Tongue (tissue), 2 donors: ENCODE measurements around the gene GRM4. TPM values are rescaled to one million over a fixed set of nuclear protein-coding genes. Genes with fewer than 3 reads are reported as not detected.
A peak's percentile ranks its signal among the peaks of the same experiment; 100 is the strongest.

ENCODE experiments used
- DNase-seq: peaks from one replicate; pipeline ENCODE4 v3.0.0-alpha.2; 2015
- total RNA-seq: library from RNA; depleted of rRNA; stranded (reverse); fragments of >200 nt; gene quantifications from one replicate; pipeline ENCODE4 v1.2.3, GENCODE V29; 2014

Gene GRM4
- total RNA-seq, 1 donor from 2014 or later, result 0.51 TPM

- DNase-seq, result no peak
Observed at GRCh38 chr6:34041385-34041784, 104.5 kb downstream of the GRM4 start.

- DNase-seq, result no peak
Observed at GRCh38 chr6:34039943-34040342, 105.9 kb downstream of the GRM4 start.

- DNase-seq, result no peak
Observed at GRCh38 chr6:34037151-34037550, 108.7 kb downstream of the GRM4 start.

DNA sequence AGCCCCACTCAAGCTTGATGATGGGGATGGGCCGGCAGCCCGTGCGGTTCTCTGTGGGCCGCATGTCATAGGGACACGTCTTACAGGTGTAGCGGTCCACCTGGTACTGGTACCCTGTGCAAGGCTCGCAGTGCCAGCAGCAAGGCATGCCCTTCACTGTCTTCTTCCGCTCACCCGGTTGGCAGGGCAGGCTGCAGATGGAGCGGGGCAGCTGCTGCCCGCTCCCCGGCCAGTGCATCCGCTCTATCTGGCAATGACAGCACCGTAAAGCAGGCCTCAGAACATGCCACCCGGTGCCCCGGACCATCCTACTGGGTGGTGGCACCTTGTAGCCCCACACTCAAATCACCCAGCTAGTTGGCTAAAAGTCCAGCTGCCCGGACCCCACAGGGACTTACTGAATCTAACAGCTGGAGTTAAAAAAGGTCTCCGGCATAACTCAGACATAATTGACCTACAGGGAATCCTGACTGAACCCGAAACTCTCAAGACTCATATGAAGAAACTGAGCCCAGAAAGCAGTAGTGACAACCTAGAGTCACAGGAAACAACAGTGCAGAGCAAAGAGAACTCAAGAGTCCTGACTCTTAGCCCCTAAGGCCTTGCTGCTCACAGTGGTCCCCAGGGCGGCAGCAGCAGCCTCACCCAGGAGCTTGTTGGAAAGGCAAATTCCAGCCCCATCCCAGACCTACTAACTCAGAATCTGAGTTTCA lies 109.4 kb downstream of the GRM4 start:
- no peak for DNase-seq

DNA sequence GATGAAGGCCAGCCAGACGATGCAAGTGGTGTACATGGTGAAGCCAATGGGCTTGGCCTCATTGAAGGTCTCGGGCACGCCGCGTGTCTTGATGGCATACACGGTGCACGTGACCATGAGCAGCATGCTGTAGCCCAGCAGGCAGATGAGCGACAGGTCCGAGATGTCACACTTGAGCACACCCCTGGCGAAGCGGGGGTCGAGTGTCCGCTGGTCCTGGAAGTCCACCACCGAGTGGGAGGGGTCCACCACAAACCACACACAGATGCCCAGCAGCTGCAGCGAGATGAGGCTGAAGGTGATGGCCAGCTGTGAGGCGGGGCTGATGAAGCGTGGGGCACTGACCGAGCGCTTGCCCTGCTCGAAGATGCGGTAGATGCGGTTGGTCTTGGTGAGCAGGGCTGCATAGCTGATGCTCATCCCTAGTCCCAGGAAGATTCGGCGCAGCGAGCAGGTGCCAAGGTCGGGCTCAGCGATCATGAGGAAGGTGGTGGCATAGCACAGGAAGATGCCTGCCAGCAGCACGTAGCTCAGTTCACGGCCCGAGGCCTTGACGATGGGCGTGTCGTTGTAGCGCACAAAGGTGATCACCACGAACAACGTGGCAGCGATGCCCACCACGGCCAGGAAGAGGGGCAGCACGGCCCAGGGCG lies 110.1 kb downstream of the GRM4 start:
- DNase-seq, result no peak

DNA sequence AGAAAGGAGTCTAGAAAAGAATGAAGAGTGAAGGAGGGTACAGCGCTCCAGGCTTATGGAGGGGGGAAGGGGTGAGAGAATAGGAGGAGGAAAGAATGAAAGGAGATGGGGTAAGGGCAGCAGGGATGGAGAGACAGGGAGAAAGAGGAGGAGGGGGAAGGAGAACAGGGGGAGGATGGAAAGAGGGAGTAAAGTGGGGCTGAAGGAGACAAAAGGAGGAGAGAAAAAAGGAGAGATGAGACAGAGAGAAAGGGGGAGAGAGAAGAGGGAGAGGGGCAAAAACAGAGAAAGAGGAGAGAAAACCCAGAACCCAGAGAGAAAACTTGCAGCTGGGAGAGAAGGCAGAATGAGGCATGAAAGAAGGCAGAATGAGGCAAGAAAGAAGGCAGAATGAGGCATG lies 110.7 kb downstream of the GRM4 start:
- DNase-seq, result no peak

DNA sequence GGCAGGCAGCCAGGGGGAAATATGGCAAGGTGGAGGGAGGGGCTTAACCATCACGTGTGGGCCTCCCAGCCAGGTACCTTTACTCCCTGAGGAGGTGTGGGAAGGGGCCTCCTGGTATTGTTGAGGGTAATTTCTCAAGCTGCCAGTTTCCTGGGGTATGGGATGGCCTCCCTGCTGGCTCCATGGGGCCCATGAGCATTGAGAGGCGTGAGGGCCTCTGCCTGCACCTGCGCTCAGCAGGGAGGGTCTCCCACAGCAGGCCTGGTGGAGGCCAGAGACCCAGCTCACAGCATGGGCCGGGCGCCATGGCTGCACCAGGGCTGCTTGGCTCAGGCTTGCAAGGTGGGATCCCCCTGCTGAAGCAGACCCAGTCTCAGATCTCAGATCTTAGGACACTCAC lies 113.0 kb downstream of the GRM4 start:
- no peak for DNase-seq

- no peak for DNase-seq
Observed at GRCh38 chr6:34031625-34032383, 114.1 kb downstream of the GRM4 start.

DNA sequence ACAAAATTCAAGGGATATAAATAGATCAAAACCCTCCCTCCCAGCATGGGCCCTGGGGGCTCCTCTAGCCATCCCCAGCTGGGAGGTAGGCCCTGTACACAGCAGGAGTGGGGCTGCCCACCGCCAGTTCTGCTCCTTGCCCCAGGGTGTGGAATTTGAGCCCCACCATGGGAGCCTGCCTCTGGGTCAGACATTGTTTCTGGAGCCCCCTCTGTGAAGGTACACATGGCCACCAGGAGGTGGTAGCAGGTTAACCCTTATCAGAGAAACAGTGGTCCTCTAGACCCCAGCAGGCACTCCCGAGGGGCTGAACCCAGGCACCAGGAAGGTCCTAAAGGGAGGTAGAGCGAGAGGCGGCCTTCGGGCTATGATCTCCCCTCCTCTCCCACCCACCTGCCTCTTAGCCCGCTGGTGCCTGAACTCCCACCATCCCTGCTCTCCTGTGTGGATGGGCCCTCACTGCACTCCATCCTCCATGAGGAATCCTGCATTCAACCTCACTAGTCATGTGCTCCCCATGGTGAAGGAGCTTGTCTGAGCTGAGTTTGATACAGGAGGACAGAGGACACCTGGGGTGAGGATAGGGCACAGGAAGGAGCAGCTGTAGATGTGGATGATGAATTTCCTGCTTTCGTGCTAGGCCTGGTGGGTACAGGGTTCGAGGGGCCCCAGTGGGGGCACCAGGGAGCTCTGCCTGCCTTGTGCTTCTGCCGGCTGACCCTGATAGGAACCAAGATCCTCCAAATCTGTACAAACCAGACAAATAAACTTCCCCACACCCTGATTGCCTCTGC lies 114.9 kb downstream of the GRM4 start:
- no peak for DNase-seq

DNA sequence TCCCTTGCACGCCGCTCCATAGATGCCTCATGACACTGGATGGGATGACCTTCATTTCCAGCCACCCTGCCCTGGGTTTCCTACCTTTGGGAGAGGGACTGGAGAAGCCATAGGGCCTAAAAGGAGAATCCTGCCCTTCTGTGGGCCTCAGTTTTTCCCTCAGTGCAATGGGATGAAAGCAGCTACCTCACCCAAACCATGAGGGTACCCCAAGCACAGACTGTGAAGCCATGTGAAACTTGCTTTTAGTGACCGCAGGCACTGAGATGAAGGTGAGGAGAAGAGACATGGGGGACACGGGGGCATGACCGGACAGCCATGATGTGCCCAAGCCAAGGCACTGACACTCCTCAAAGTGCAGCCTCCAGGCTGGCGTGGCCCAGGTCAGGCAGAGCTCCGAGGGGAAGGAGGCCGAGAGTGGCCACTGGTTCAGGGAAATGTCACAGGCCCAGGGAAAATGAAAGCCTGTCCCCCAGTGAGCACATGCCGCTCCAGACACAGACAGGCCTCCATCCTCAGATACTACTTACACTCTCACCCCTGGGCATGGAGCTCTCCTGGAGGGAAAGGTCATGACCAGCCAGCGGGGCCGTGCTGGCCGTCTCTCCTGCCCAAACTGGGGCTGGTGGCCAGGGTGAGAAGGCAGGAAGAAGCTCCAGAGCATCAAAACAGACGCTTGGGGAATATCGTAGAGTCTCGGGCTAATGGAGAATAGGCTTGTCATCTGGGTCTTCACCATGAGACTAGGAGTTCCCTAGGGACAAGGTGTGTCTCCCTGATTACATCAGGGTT lies 116.2 kb downstream of the GRM4 start:
- no peak for DNase-seq

GRCh38 chr6:34028691-34029360 lies 117.1 kb downstream of the GRM4 start:
- no peak for DNase-seq

DNA sequence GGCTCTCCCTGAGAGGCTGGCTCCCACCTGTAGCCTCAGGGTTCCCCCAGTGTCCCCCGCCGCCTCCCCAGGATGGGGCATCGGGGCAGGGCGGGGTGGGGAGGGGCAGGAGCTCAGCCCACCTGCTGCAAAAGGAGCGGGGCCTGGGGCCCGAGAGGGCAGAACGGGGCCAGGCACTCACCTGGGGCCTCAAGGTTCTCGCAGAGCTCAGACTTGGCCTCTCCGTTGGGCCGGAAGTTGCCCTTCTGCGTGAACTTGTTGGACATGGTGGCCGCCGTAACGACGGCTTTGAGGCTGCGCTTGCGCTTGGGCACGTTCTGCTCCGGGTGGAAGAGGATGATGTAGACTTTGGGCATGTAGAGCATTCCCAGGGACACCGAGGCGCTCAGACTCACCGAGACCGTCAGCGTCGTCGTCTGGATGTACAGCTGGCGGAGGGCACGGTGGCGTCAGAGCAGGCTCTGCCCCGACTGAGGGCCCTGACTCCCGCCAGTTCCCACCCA lies 117.9 kb downstream of the GRM4 start:
- DNase-seq, result no peak

DNA sequence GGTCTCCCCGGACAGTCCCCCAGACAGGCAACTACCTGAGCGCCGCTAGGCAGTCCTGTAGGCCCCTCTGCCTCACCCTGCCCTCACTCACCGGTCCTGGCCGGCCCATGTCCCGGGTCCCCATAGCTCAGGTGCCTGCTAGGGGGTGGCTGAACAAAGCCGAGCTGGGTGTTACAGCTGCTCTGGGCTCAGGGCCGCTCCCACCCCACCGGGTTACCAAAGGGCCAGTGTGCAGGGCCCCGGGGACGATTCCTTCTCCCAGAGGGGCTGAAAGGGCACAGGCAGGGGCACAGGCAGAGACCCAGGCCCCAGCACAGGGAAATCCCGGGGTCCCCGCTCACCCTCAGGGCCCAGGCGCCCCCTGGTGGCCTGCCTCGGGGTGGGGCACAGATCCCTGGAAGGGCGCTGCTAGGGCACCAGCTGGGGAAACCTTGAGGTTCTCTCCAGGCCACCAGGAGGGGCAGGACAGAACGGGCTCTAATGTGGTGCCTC lies 118.4 kb downstream of the GRM4 start:
- peak; percentile 39 for DNase-seq

DNA sequence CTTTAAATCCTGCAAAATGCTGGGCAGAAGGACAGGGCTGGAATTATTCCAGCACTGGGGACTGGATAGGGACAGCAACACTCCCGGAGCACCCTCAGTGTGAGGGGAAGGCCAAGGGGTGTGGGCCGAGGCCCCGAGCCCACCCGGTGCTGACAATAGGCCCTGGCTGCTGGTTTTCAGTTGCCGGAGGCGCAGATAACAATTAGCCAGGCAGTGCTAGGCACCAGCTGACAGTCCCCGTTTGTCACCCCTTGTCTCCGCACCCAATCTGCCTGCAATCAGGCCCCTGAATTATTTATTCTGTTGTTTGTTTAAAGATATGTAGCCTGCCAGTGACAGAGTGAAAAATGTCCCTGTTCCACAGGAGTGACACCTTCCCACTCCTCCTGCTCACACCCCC lies 120.0 kb downstream of the GRM4 start:
- DNase-seq, result no peak

DNA sequence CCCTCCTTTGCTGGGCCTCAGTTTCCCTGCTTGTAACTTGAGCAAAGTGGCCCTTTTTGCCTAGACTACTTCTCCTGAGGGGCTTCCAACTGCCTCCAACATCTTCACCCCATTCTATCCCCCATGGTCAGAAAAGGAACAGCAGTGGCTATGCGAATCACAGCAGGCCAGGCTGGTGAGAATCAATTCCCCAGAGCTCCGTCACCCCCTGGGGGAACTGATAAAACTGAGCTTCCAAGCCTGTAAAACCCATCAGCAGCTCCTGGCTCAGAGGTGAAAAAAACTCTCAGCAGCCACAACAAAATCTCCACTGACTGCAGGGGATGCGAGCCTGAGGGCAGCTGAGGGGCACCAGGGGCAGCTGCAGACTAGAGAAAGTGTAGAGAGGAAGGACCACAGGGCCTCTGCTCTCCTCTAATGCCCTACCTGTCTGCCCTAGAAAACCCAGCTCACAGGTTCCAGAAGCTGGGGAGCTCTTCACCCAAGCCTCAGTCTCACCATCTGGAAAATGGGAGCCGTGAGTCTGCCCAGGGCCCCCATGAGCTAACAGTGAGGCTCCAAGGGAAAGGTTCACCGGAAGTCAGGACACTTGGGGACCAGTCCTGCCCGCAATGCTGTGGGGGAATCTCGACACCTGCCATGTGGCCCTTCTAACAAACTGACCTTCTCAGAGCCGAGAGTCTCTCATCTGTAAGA lies 120.6 kb downstream of the GRM4 start:
- DNase-seq, result no peak

GRCh38 chr6:34022873-34023255 lies 123.0 kb downstream of the GRM4 start:
- DNase-seq, result no peak

DNA sequence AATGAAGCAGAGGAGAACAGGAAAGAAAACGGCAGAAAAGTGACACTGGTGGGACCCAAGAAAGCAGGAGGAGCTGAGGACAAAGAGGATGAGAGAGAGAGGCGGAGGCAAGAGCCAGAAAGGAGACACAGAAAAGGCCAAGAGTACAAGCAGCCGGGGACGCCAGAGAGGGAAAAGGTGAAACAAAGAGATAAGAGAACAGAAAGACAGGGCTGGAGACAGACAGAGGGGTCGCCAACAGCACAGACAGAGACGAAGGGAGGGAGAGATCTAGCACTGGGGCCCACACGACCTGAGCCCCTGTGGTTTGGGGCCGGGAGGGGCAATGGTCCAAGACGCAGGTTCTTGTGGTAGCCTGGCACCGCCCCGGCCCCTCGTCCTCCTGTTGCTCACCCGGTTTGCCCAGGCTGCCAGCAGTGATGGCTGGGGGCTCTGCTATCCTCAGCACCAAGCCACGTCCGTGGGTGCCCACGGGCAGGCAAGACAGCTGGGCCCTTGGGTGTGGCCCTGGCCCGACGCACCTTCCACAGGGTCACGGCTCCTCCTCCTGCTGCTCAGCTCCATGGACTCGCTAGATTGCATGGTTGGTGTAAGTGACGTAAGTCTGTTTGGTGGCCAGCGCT lies 123.5 kb downstream of the GRM4 start:
- DNase-seq, result no peak

GRCh38 chr6:34021554-34022190 lies 124.2 kb downstream of the GRM4 start:
- DNase-seq, result no peak
